Fibroblast of lung (primary cell): ENCODE results near the gene VSIG4.

ENCODE experiments used
- CTCF ChIP-seq, 2 donors: IDR thresholded peaks in 1 of 2; conservative IDR thresholded peaks in 1 of 2; 1 replicate in 1 of 2; 2 replicates in 1 of 2; pipeline ENCODE4 v1.5.1; 2011 to 2012; ENCODE audit warnings: low read length in 2 of 2, control low read depth in 1 of 2, inconsistent platforms in 1 of 2, low read depth in 1 of 2, mild to moderate bottlenecking in 1 of 2
- EZH2 ChIP-seq: IDR thresholded peaks from 2 replicates; pipeline ENCODE4 v1.5.1; 2012; ENCODE audit warnings: low read length, control low read depth, mild to moderate bottlenecking; ENCODE audit errors: missing control alignments

GRCh38 chrX:66024570-66024969 lies 15.3 kb downstream of the VSIG4 start:
- TF ChIP-seq CTCF (conservative IDR thresholded peaks at IDR 0.05 in 1 of 2, IDR thresholded peaks at IDR 0.05 in 1 of 2; ENCODE audit: low read depth in 1 of 2, low read length in 2 of 2) (no peak), EZH2 (no peak)
